SK-N-SH treated with all-trans-retinoic acid at 6 μM for 48 hours (cell line): Measurements from ENCODE around the gene SKA2.

Experiments
- CREB5 ChIP-seq: fragments of 250-450 bp; sonication (Bioruptor Pico); IDR thresholded peaks from 2 replicates; pipeline ENCODE4 v1.5.1; 2020; ENCODE audit warnings: low read depth, mild to moderate bottlenecking, moderate library complexity
- ESRRG ChIP-seq: fragments of 250-450 bp; sonication (Bioruptor Pico); IDR thresholded peaks from 2 replicates; pipeline ENCODE4 v1.6.1; 2021; ENCODE audit warnings: mild to moderate bottlenecking
- OSR1 ChIP-seq: fragments of 250-450 bp; sonication (Bioruptor Pico); IDR thresholded peaks from 2 replicates; pipeline ENCODE4 v1.8.0; 2022; ENCODE audit warnings: moderate library complexity, mild to moderate bottlenecking, inconsistent platforms
- PPARA ChIP-seq: fragments of 250-450 bp; sonication (Bioruptor Pico); IDR thresholded peaks from 2 replicates; pipeline ENCODE4 v1.5.0; 2020; ENCODE audit warnings: mild to moderate bottlenecking, borderline replicate concordance
- SNAI2 ChIP-seq: fragments of 250-450 bp; sonication (Bioruptor Pico); IDR thresholded peaks from 2 replicates; pipeline ENCODE4 v1.5.0; 2020; ENCODE audit warnings: mild to moderate bottlenecking, moderate library complexity
- TOX ChIP-seq: fragments of 250-450 bp; sonication (Bioruptor Pico); IDR thresholded peaks from 2 replicates; pipeline ENCODE4 v1.8.0; 2021; ENCODE audit warnings: mild to moderate bottlenecking, moderate library complexity, borderline replicate concordance
- TSHZ2 ChIP-seq: fragments of 250-450 bp; sonication (Bioruptor Pico); IDR thresholded peaks from 2 replicates; pipeline ENCODE4 v1.5.0; 2020; ENCODE audit warnings: mild to moderate bottlenecking, moderate library complexity
- ZFP3 ChIP-seq: fragments of 250-450 bp; sonication (Bioruptor Pico); IDR thresholded peaks from 2 replicates; pipeline ENCODE4 v1.5.0; 2020; ENCODE audit warnings: mild to moderate bottlenecking, moderate library complexity

- TF ChIP-seq CREB5 (CRISPR knock-in tag), result no peak
- TF ChIP-seq SNAI2 (CRISPR knock-in tag), result no peak
- no peak for TF ChIP-seq ZFP3
- no peak for TF ChIP-seq TSHZ2
- no peak for TF ChIP-seq ESRRG
- TF ChIP-seq TOX (CRISPR knock-in tag), result no peak
- no peak for TF ChIP-seq OSR1 (CRISPR knock-in tag)
- TF ChIP-seq PPARA (CRISPR knock-in tag), result no peak
Measured at GRCh38 chr17:59154292-59154720, 680 bp downstream of the SKA2 start.
